Peyer's patch (tissue), 4 donors: Measurements from ENCODE around the gene HOXC5. TPM values are rescaled to one million over a fixed set of nuclear protein-coding genes. Genes with fewer than 3 reads are reported as not detected.

Experiments used
- DNase-seq, 3 donors: peaks; one replicate each; pipeline ENCODE4 v3.0.0-alpha.2; 2017 to 2019
- H3K27ac ChIP-seq, 4 donors: fragments of 200-600 bp; sonication (generic); one replicate each; pipeline ENCODE4 v1.5.1; 2016 to 2019
- H3K27me3 ChIP-seq, 2 donors: fragments of 200-600 bp; sonication (generic); one replicate each; pipeline ENCODE4 v1.5.1; 2019
- H3K36me3 ChIP-seq, 3 donors: fragments of 200-600 bp; sonication (generic); one replicate each; pipeline ENCODE4 v1.5.1; 2016 to 2019
- H3K4me1 ChIP-seq, 4 donors: fragments of 200-600 bp; sonication (generic); one replicate each; pipeline ENCODE4 v1.5.1; 2016 to 2019
- H3K4me3 ChIP-seq, 4 donors: fragments of 200-600 bp; sonication (generic); 1 replicate in 3 of 4; 2 replicates in 1 of 4; pipeline ENCODE4 v1.5.1; 2016 to 2019; ENCODE audit warnings: mild to moderate bottlenecking in 1 of 4
- H3K9me3 ChIP-seq, 4 donors: fragments of 200-600 bp; sonication (generic); one replicate each; pipeline ENCODE4 v1.5.1; 2016 to 2019; ENCODE audit warnings: mild to moderate bottlenecking in 1 of 4
- CTCF ChIP-seq, 6 experiments: fragments of 450-650 bp in 4 of 6; fragments of 200-600 bp in 2 of 6; sonication (generic) in 1 of 6; IDR thresholded peaks; one replicate each; pipeline ENCODE4 v1.5.1; 2017 to 2019; ENCODE audit warnings: antibody characterized with exemption in 6 of 6, mild to moderate bottlenecking in 3 of 6, moderate library complexity in 1 of 6
- POLR2A ChIP-seq, 2 donors: fragments of 450-650 bp; IDR thresholded peaks; one replicate each; pipeline ENCODE4 v1.5.1; 2017; ENCODE audit warnings: antibody characterized with exemption in 2 of 2, mild to moderate bottlenecking in 2 of 2, moderate library complexity in 2 of 2
- total RNA-seq, 4 donors: library from RNA; depleted of rRNA; stranded (reverse); fragments of >200 nt; gene quantifications; one replicate each; pipeline ENCODE4 v1.1.0, GENCODE V29; 2016

HOXC5 gene
- total RNA-seq, 4 donors from 2014 or later = not detected

GRCh38 chr12:54003625-54004024 is 29.2 kb upstream of the HOXC5 start:
- peak overlapping the region in 2 of 4 donors; percentile 63 to 83 for H3K27ac ChIP-seq
- TF ChIP-seq CTCF (IDR thresholded peaks at IDR 0.05) = no peak
- TF ChIP-seq POLR2A (IDR thresholded peaks at IDR 0.05) = no peak
- no peak for DNase-seq

GRCh38 chr12:54004063-54004840 is 28.6 kb upstream of the HOXC5 start:
- Histone ChIP-seq H3K36me3 (no peaks in the 10 kb centered on the region), H3K27me3 (peaks cover 0 to 40% of the 10 kb centered on the region in 2 donors), H3K4me1 (peaks cover 0 to 31% (median 4%) of the 10 kb centered on the region in 4 donors), H3K27ac (peak overlapping the region in 3 of 4 donors; percentile 63 to 83 (median 71)), H3K4me3 (peak overlapping the region in 1 of 4 donors; percentile 49), H3K9me3 (no peaks in the 10 kb centered on the region)
- DNase-seq = no peak
- TF ChIP-seq CTCF (IDR thresholded peaks at IDR 0.05) = no peak
- TF ChIP-seq POLR2A (IDR thresholded peaks at IDR 0.05) = no peak

More at GRCh38 chr12:54003625-54004024, 29.2 kb upstream of the HOXC5 start:
- H3K9me3 ChIP-seq = no peaks in the 10 kb centered on the region
- peaks cover 0 to 42% of the 10 kb centered on the region in 2 donors for H3K27me3 ChIP-seq
- H3K36me3 ChIP-seq = no peaks in the 10 kb centered on the region
- H3K4me1 ChIP-seq = peaks cover 0 to 31% (median 3%) of the 10 kb centered on the region in 4 donors
- H3K4me3 ChIP-seq = peak overlapping the region in 1 of 4 donors; percentile 8

GRCh38 chr12:54004841-54005530 is 27.9 kb upstream of the HOXC5 start:
- Histone ChIP-seq H3K9me3 (no peaks in the 10 kb centered on the region), H3K4me3 (peak overlapping the region in 1 of 4 donors; percentile 49), H3K4me1 (peaks cover 0 to 27% (median 6%) of the 10 kb centered on the region in 4 donors), H3K27ac (peak overlapping the region; percentile 37 to 83 (median 67)), H3K27me3 (peaks cover 0 to 40% of the 10 kb centered on the region in 2 donors), H3K36me3 (no peaks in the 10 kb centered on the region)
- no peak for TF ChIP-seq CTCF (IDR thresholded peaks at IDR 0.05)
- no peak for TF ChIP-seq POLR2A (IDR thresholded peaks at IDR 0.05)
- no peak for DNase-seq

GRCh38 chr12:54005531-54005852 is 27.4 kb upstream of the HOXC5 start:
- Histone ChIP-seq H3K4me1 (peaks cover 0 to 22% (median 6%) of the 10 kb centered on the region in 4 donors), H3K9me3 (no peaks in the 10 kb centered on the region), H3K27me3 (peaks cover 0 to 39% of the 10 kb centered on the region in 2 donors), H3K36me3 (no peaks in the 10 kb centered on the region), H3K4me3 (peak overlapping the region in 1 of 4 donors; percentile 49), H3K27ac (peak overlapping the region; percentile 37 to 83 (median 67))
- no peak for TF ChIP-seq CTCF (IDR thresholded peaks at IDR 0.05)
- DNase-seq = no peak

GRCh38 chr12:54005853-54006558 is 26.8 kb upstream of the HOXC5 start:
- no peaks in the 10 kb centered on the region for H3K9me3 ChIP-seq
- peaks cover 0 to 20% (median 6%) of the 10 kb centered on the region in 4 donors for H3K4me1 ChIP-seq
- H3K36me3 ChIP-seq = no peaks in the 10 kb centered on the region
- H3K4me3 ChIP-seq = peak overlapping the region; percentile 13 to 52 (median 46)
- H3K27me3 ChIP-seq = peaks cover 0 to 39% of the 10 kb centered on the region in 2 donors
- DNase-seq = peak; percentile 90 to 95 (median 91)
- H3K27ac ChIP-seq = peak overlapping the region; percentile 1 to 83 (median 67)
- TF ChIP-seq CTCF (IDR thresholded peaks at IDR 0.05) (peak; percentile 93 to 97 (median 94)), POLR2A (IDR thresholded peaks at IDR 0.05) (no peak)
